HG03378 (cell line): ENCODE measurements around the gene SLC25A27.

Source experiments
- ATAC-seq: cut with Tn5 transposase; IDR thresholded peaks from one replicate; pipeline ENCODE4 v1.9.1; 2021; ENCODE audit warnings: mild to moderate bottlenecking, moderate library complexity; ENCODE audit not compliant: unreplicated experiment

The SLC25A27 gene

GRCh38 chr6:46706464-46706863, 53.7 kb downstream of the SLC25A27 start:
- ATAC-seq: no peak

GRCh38 chr6:46711491-46711890, 58.7 kb downstream of the SLC25A27 start:
- ATAC-seq: no peak

GRCh38 chr6:46715141-46715540, 62.4 kb downstream of the SLC25A27 start:
- ATAC-seq: no peak

GRCh38 chr6:46719099-46719498, 66.3 kb downstream of the SLC25A27 start:
- ATAC-seq: no peak

- no peak for ATAC-seq
Measured at GRCh38 chr6:46720401-46720800, 67.6 kb downstream of the SLC25A27 start.
